ENCODE data around the gene ABI3.
A peak's percentile ranks its signal among the peaks of the same experiment; 100 is the strongest.
"Not testable (repeated sequence)": the region's sequence is repeated elsewhere in the genome, so short reads cannot be mapped to it uniquely, and the experiment has no call there.

ABI3 gene

GRCh38 chr17:49210158-49211029 is at the start of gene ABI3, which contains the start of gene GNGT2:
TSS of gene ABI3 (plus strand) at chr17:49210707. CDS start at chr17:49210725, 18 bp downstream.
TSS of gene GNGT2 (minus strand) at chr17:49210574. CDS start at chr17:49207422, 3,152 bp downstream.
- no peak for DNase-seq

- DNase-seq: no peak
Measured at GRCh38 chr17:49162866-49163265, 47.6 kb upstream of the ABI3 start.

- DNase-seq: no peak
Measured at GRCh38 chr17:49165143-49165542, 45.4 kb upstream of the ABI3 start.

GRCh38 chr17:49168706-49169105 is 41.8 kb upstream of the ABI3 start:
- DNase-seq: no peak

- DNase-seq: no peak
Measured at GRCh38 chr17:49170216-49170615, 40.3 kb upstream of the ABI3 start.

GRCh38 chr17:49170711-49171110 is 39.8 kb upstream of the ABI3 start:
- not testable (repeated sequence) for DNase-seq

GRCh38 chr17:49175978-49176377 is 34.5 kb upstream of the ABI3 start:
- DNase-seq: not testable (repeated sequence)

GRCh38 chr17:49180303-49180702 is 30.2 kb upstream of the ABI3 start:
- DNase-seq: peak; percentile 12 to 47

- no peak for DNase-seq
Measured at GRCh38 chr17:49180998-49181635, 29.4 kb upstream of the ABI3 start.

- DNase-seq: no peak
Measured at GRCh38 chr17:49183341-49183740, 27.2 kb upstream of the ABI3 start.

GRCh38 chr17:49183801-49184200 is 26.7 kb upstream of the ABI3 start:
- DNase-seq: no peak

GRCh38 chr17:49184522-49184921 is 26.0 kb upstream of the ABI3 start:
- not testable (repeated sequence) for DNase-seq

GRCh38 chr17:49185381-49185780 is 25.1 kb upstream of the ABI3 start:
- DNase-seq: not testable (repeated sequence)

GRCh38 chr17:49187301-49187700 is 23.2 kb upstream of the ABI3 start:
- DNase-seq: no peak

GRCh38 chr17:49190932-49191331 is 19.6 kb upstream of the ABI3 start:
- DNase-seq: no peak

- no peak for DNase-seq
Measured at GRCh38 chr17:49191409-49191916, 19.0 kb upstream of the ABI3 start.

GRCh38 chr17:49191917-49192741 is 18.4 kb upstream of the ABI3 start:
- peak; percentile 93 to 96 for DNase-seq

GRCh38 chr17:49193513-49194296 is 16.8 kb upstream of the ABI3 start:
- peak; percentile 4 to 48 for DNase-seq

- no peak for DNase-seq
Measured at GRCh38 chr17:49194297-49194607, 16.3 kb upstream of the ABI3 start.

- no peak for DNase-seq
Measured at GRCh38 chr17:49195751-49196150, 14.8 kb upstream of the ABI3 start.

GRCh38 chr17:49196520-49196919 is 14.0 kb upstream of the ABI3 start:
- no peak for DNase-seq

GRCh38 chr17:49197346-49197998 is 13.0 kb upstream of the ABI3 start:
- DNase-seq: no peak

Data from NCI-H446 (cell line).